CD4-positive, alpha-beta T cell treated with Interleukin-10 for 1 hour (primary cell): Measurements from ENCODE around the gene PGM1.

ENCODE experiments used
- DNase-seq: peaks from one replicate; pipeline ENCODE4 v3.0.0-alpha.2; 2020

The PGM1 gene

GRCh38 chr1:63705078-63705477 is 111.9 kb downstream of the PGM1 start:
- DNase-seq = no peak

GRCh38 chr1:63709267-63709828 is 116.1 kb downstream of the PGM1 start:
- no peak for DNase-seq
